NCI-H345 treated with DMSO at 0.1 percent for 48 hours (cell line): ENCODE results near the gene CLCA1.

Experiments
- DNase-seq: peaks from one replicate; lab custom pipeline; 2025; ENCODE audit not compliant: unreplicated experiment; lab: John Stamatoyannopoulos, UW

Gene CLCA1

DNA sequence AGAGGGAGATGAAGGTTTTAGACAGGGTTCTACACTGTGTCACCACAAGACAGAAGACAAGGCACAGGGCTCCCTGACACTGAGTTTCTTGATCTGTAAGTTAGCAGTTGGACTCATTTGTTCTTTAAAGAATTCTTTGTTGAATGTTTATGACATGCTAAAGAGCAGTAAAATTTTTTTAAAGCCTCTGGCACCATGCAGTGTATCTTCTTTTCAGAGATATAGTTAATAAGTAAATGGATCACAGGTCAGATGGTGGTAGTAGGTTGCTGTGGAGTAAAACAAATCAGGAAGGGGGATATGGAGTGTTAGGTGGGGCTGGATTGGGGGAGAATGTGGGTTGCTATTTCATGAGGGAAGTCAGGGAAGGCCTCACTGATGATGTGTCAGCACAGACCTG lies 80.1 kb downstream of the CLCA1 start:
- DNase-seq, result no peak
